Measurements from ENCODE around the gene INPP5E. TPM values are rescaled to one million over a fixed set of nuclear protein-coding genes. Genes with fewer than 3 reads are reported as not detected.

The INPP5E gene
- total RNA-seq, 6 experiments from 2014 or later: 5.9 to 7.6 (median 6.0) TPM

GRCh38 chr9:136447173-136447778 is 7.6 kb upstream of the INPP5E start:
- Histone ChIP-seq H3K27me3 (no peaks in the 10 kb centered on the region), H3K9me3 (no peaks in the 10 kb centered on the region), H3K27ac (no peak overlapping the region), H3K36me3 (peaks cover 17 to 91% (median 65%) of the 10 kb centered on the region in 4 donors), H3K4me1 (peaks cover 0 to 9% (median 4%) of the 10 kb centered on the region in 4 donors), H3K4me3 (no peak overlapping the region)
- 92% methylated on average over 12 of the region's 27 CpGs for WGBS (ENCODE audit: insufficient coverage, low coverage, low lambda C conversion rate, missing lambda C conversion rate)
- ATAC-seq (no peak), DNase-seq (no peak)
- TF ChIP-seq CTCF (IDR thresholded peaks at IDR 0.05) (no peak), POLR2A (IDR thresholded peaks at IDR 0.05) (no peak)
- intact Hi-C loops (cut with DNase I): no loop called here

GRCh38 chr9:136445799-136446198 is 6.2 kb upstream of the INPP5E start:
- no peak for DNase-seq
- Histone ChIP-seq H3K4me3 (no peak overlapping the region), H3K27ac (no peak overlapping the region), H3K4me1 (peaks cover 0 to 24% (median 11%) of the 10 kb centered on the region in 4 donors), H3K36me3 (peaks cover 17 to 79% (median 57%) of the 10 kb centered on the region in 4 donors), H3K9me3 (no peaks in the 10 kb centered on the region), H3K27me3 (no peaks in the 10 kb centered on the region)
- intact Hi-C loops (cut with DNase I): no loop called here
- no peak for ATAC-seq
- WGBS (ENCODE audit: insufficient coverage, low coverage, low lambda C conversion rate, missing lambda C conversion rate): 60% methylated on average over 2 of the region's 7 CpGs
- no peak for TF ChIP-seq POLR2A (IDR thresholded peaks at IDR 0.05)
- TF ChIP-seq CTCF (IDR thresholded peaks at IDR 0.05): no peak

- 88% methylated on average over 11 of the region's 20 CpGs for WGBS (ENCODE audit: insufficient coverage, low coverage, low lambda C conversion rate, missing lambda C conversion rate)
- Histone ChIP-seq H3K36me3 (peaks cover 7 to 62% (median 45%) of the 10 kb centered on the region in 4 donors), H3K4me3 (no peak overlapping the region), H3K27ac (no peak overlapping the region), H3K9me3 (no peaks in the 10 kb centered on the region), H3K4me1 (peaks cover 0 to 34% (median 16%) of the 10 kb centered on the region in 4 donors), H3K27me3 (no peaks in the 10 kb centered on the region)
- TF ChIP-seq POLR2A (IDR thresholded peaks at IDR 0.05) (no peak), CTCF (IDR thresholded peaks at IDR 0.05) (no peak)
- DNase-seq: no peak
- intact Hi-C loops (cut with DNase I): no loop called here
- no peak for ATAC-seq
Measured at GRCh38 chr9:136444102-136444501, 4.5 kb upstream of the INPP5E start.

GRCh38 chr9:136443687-136444086 is 4.0 kb upstream of the INPP5E start:
- Histone ChIP-seq H3K27ac (no peak overlapping the region), H3K4me1 (peaks cover 0 to 37% (median 16%) of the 10 kb centered on the region in 4 donors), H3K4me3 (no peak overlapping the region), H3K36me3 (peaks cover 4 to 58% (median 42%) of the 10 kb centered on the region in 4 donors), H3K9me3 (no peaks in the 10 kb centered on the region), H3K27me3 (no peaks in the 10 kb centered on the region)
- no peak for ATAC-seq
- DNase-seq: no peak
- 100% methylated on average over 5 of the region's 7 CpGs for WGBS (ENCODE audit: insufficient coverage, low coverage, low lambda C conversion rate, missing lambda C conversion rate)
- TF ChIP-seq POLR2A (IDR thresholded peaks at IDR 0.05) (no peak), CTCF (IDR thresholded peaks at IDR 0.05) (no peak)
- intact Hi-C loops (cut with DNase I): no loop called here

Measured in right lobe of liver (tissue), 6 donors.